A673 (cell line): ENCODE measurements around the gene EIF3C. TPM values are rescaled to one million over a fixed set of nuclear protein-coding genes. Genes with fewer than 3 reads are reported as not detected.
"Not testable (repeated sequence)": the region's sequence is repeated elsewhere in the genome, so short reads cannot be mapped to it uniquely, and the experiment has no call there.

ENCODE experiments used
- BruUV-seq: library from RNA; stranded (reverse); fragments of 400-500 nt; replicated peaks from 2 replicates; lab custom pipeline; 2021; lab: Mats Ljungman, UMichigan
- CTCF ChIA-PET: fragments of 300-600 bp; sonication (Branson Sonifier 250); formaldehyde crosslinking; loops from one replicate; lab custom pipeline; 2022; ENCODE audit warnings: antibody characterized with exemption; lab: Charles Lee
- POLR2A ChIA-PET: fragments of 300-600 bp; sonication (Branson Sonifier 250); formaldehyde crosslinking; loops from one replicate; lab custom pipeline; 2022; ENCODE audit warnings: antibody characterized with exemption; ENCODE audit not compliant: low non-redundant PET; lab: Charles Lee
- DNase-seq: peaks from one replicate; pipeline ENCODE4 v3.0.0-alpha.2; 2015; ENCODE audit warnings: low spot score
- H3K27ac ChIP-seq: fragments of 200-600 bp; sonication (generic); 2 replicates; pipeline ENCODE4 v1.5.1; 2016; ENCODE audit warnings: mixed run types, low read depth, mild to moderate bottlenecking, mixed read lengths, antibody characterized with exemption, low read length; ENCODE audit not compliant: poor library complexity, severe bottlenecking
- H3K27me3 ChIP-seq: fragments of 200-600 bp; sonication (generic); replicated peaks from 2 replicates; pipeline ENCODE4 v1.6.1; 2017; ENCODE audit warnings: mixed run types, low read depth, mild to moderate bottlenecking, mixed read lengths, antibody characterized with exemption, low read length; ENCODE audit not compliant: insufficient read depth, poor library complexity
- H3K36me3 ChIP-seq: fragments of 200-600 bp; sonication (generic); 2 replicates; pipeline ENCODE4 v1.6.1; 2016; ENCODE audit warnings: mixed run types, mild to moderate bottlenecking, mixed read lengths, antibody characterized with exemption, low read length; ENCODE audit not compliant: insufficient read depth, poor library complexity, severe bottlenecking
- H3K4me1 ChIP-seq: fragments of 200-600 bp; sonication (generic); 2 replicates; pipeline ENCODE4 v1.6.1; 2017; ENCODE audit warnings: mixed run types, mild to moderate bottlenecking, mixed read lengths, antibody characterized with exemption, low read length; ENCODE audit not compliant: insufficient read depth, poor library complexity, severe bottlenecking
- H3K4me3 ChIP-seq: fragments of 200-600 bp; sonication (generic); 2 replicates; pipeline ENCODE4 v1.5.1; 2016; ENCODE audit warnings: low read depth, mixed run types, mild to moderate bottlenecking, mixed read lengths, low read length; ENCODE audit not compliant: poor library complexity, severe bottlenecking
- H3K9me3 ChIP-seq: fragments of 200-600 bp; sonication (generic); 2 replicates; pipeline ENCODE4 v1.6.1; 2016; ENCODE audit warnings: mixed run types, low read depth, mild to moderate bottlenecking, mixed read lengths, antibody characterized with exemption, low read length; ENCODE audit not compliant: poor library complexity, severe bottlenecking
- intact Hi-C: fragments of 100-400 bp; cut with micrococcal nuclease; formaldehyde crosslinking; loops from one replicate; pipeline ENCODE4 v1.10.0; 2022; ENCODE audit not compliant: unreplicated experiment
- microRNA-seq: library from miRNA; unstranded; fragments of <30 nt; microRNA quantifications from one replicate; pipeline ENCODE4 v1.2.0, GENCODE V29; 2021
- total RNA-seq: library from RNA; stranded (reverse); gene quantifications from 2 replicates; pipeline ENCODE4 v1.2.3, GENCODE V29; 2021

EIF3C gene
- total RNA-seq, 1 experiment from 2014 or later: 839 TPM

DNA sequence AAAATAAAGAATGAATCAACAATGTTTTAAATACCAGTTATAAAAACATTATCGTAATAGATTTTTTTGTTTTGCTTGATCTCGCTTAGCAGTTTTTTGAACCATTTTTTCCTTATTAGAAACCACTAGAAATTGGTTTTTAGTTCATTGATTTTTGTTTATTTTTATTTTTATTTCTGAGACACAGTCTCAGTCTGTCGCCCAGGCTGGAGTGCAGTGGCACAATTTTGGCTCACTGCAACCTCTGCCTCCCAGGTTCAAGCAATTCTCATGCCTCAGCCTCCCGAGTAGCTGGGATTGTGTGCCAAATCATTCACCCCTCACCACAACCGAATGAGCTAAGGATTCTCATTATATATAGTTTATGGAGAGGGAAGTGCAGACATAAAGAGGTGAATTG, 40.2 kb downstream of the EIF3C start, which contains the start of gene NPIPB9:
Gene NPIPB9, plus strand, starts transcription at position 301 of the 400 bp plus-strand sequence.
- H3K27ac ChIP-seq, DNase-seq, CTCF ChIA-PET, H3K4me1 ChIP-seq, intact Hi-C loops, H3K27me3 ChIP-seq, BruUV-seq, H3K9me3 ChIP-seq, H3K4me3 ChIP-seq, H3K36me3 ChIP-seq, POLR2A ChIA-PET: not testable (repeated sequence)

DNA sequence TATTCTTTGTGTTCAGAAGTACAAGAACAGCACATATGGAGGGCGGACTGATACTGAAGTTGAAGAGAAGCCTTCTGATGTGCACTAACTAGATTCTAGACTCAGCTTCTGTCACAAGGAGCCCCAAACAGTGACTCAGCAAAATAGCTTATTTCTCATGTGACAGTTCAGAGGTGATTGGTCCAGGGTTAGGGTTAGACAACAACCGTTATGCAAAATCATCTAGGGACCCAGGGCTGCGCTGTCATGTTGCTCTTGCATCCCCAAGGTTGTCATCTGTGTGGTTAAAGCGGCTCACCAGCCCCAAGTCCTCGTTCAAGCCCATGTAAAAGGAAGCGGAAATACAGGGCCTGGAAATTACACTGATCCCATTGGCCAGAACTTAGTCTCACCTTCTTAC, 70.4 kb downstream of the EIF3C start:
- POLR2A ChIA-PET, H3K27me3 ChIP-seq, H3K27ac ChIP-seq, intact Hi-C loops, DNase-seq, H3K4me3 ChIP-seq, H3K4me1 ChIP-seq, BruUV-seq, CTCF ChIA-PET, H3K36me3 ChIP-seq, H3K9me3 ChIP-seq: not testable (repeated sequence)

- H3K27ac ChIP-seq, H3K4me3 ChIP-seq, H3K4me1 ChIP-seq, H3K27me3 ChIP-seq, BruUV-seq, POLR2A ChIA-PET, intact Hi-C loops, CTCF ChIA-PET, DNase-seq, H3K9me3 ChIP-seq, H3K36me3 ChIP-seq: not testable (repeated sequence)
Measured at GRCh38 chr16:28782357-28782756, 71.1 kb downstream of the EIF3C start.

Small RNAs within 50 kb of the gene (microRNA-seq; reads per million reads assigned to microRNA genes)
- not detected for gene MIR6862-2

Other genes starting within 250 kb of the EIF3C start
- gene NPIPB7, start 239.1 kb upstream of the EIF3C start, total RNA-seq: not detected in 2 replicates
- gene CLN3, start 219.4 kb upstream of the EIF3C start, total RNA-seq: 31.4 and 37.3 TPM in 2 replicates
- gene APOBR, start 216.8 kb upstream of the EIF3C start, total RNA-seq: not detected in 2 replicates
- gene IL27, start 204.6 kb upstream of the EIF3C start, total RNA-seq: not detected in 2 replicates
- 0.19 and 0.76 TPM in 2 replicates for gene NUPR1, start 172.5 kb upstream of the EIF3C start, total RNA-seq
- 35.2 and 42.3 TPM in 2 replicates for gene SGF29, start 157.5 kb upstream of the EIF3C start, total RNA-seq
- 1.6 and 2.7 TPM in 2 replicates for gene SULT1A2, start 114.4 kb upstream of the EIF3C start, total RNA-seq
- gene SULT1A1, start 101.4 kb upstream of the EIF3C start, total RNA-seq: 8.9 and 10.8 TPM in 2 replicates
- gene NPIPB8, start 73.4 kb upstream of the EIF3C start, total RNA-seq: not detected in 2 replicates
- 0.92 and 2.1 TPM in 2 replicates for gene NPIPB9, start 40.3 kb downstream of the EIF3C start, total RNA-seq
- 330 and 335 TPM in 2 replicates for gene ATXN2L, start 111.5 kb downstream of the EIF3C start, total RNA-seq
- 228 and 244 TPM in 2 replicates for gene TUFM, start 134.9 kb downstream of the EIF3C start, total RNA-seq
- gene SH2B1, start 152.4 kb downstream of the EIF3C start, total RNA-seq: 55.9 and 57.8 TPM in 2 replicates
- gene ATP2A1, start 167.0 kb downstream of the EIF3C start, total RNA-seq: 3.0 and 3.5 TPM in 2 replicates
- 15.4 and 17.6 TPM in 2 replicates for gene RABEP2, start 213.8 kb downstream of the EIF3C start, total RNA-seq
- not detected in 2 replicates for gene CD19, start 220.5 kb downstream of the EIF3C start, total RNA-seq
- gene NFATC2IP, start 239.5 kb downstream of the EIF3C start, total RNA-seq: 63.4 and 63.5 TPM in 2 replicates